ENCODE measurements around the gene KRT3.
"Not testable (repeated sequence)": the region's sequence is repeated elsewhere in the genome, so short reads cannot be mapped to it uniquely, and the experiment has no call there.

The KRT3 gene

GRCh38 chr12:52759695-52760094 is 36.2 kb downstream of the KRT3 start:
- FAIRE-seq: no peak

GRCh38 chr12:52759218-52759617 is 36.7 kb downstream of the KRT3 start:
- no peak for FAIRE-seq

- no peak for FAIRE-seq
These were observed 38.3 kb downstream of the KRT3 start for GRCh38 chr12:52757449-52758176.

GRCh38 chr12:52756281-52756960 is 39.5 kb downstream of the KRT3 start:
- FAIRE-seq: no peak

GRCh38 chr12:52755533-52755932 is 40.4 kb downstream of the KRT3 start:
- FAIRE-seq: no peak

GRCh38 chr12:52754135-52754534 is 41.8 kb downstream of the KRT3 start:
- FAIRE-seq: no peak

DNA sequence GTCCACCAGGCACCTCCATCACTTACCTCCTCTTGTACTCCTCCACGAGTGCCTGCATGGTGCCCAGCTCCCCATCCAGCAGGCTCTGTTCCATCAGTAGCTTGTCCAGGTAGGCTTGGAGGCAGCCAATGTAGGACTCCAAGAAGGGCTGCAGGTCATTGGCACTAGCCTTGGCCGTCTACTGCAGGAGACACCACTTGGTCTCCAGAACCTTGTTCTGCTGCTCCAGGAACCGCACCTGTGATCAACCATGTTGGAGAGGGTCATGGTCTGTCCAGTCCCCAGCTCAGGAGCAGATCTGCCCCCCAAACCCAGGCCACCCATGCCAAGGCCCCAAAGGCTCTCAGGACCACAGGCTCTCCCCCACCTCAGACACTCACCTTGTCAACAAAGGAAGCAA is 42.6 kb downstream of the KRT3 start:
- no peak for FAIRE-seq

DNA sequence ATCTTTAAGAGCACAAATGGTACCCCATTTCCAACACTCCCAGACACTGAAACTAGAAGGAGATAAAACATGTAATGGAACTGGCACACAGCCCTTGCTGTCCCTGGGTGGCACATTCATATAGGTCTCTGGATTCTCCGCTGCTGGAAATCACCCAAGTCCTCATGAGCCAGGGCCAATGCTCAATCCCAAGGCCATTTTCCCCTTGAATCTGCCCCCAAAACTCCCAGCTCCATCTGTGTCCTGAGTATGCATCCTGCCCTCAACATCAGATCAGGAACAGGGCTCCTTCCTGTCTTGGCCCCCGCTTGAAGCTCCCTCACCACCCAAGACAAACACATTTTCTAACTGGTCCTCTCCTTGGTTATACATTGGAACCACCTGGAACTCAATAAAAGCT is 43.4 kb downstream of the KRT3 start:
- no peak for FAIRE-seq

GRCh38 chr12:52751795-52752194 is 44.1 kb downstream of the KRT3 start:
- FAIRE-seq: no peak

DNA sequence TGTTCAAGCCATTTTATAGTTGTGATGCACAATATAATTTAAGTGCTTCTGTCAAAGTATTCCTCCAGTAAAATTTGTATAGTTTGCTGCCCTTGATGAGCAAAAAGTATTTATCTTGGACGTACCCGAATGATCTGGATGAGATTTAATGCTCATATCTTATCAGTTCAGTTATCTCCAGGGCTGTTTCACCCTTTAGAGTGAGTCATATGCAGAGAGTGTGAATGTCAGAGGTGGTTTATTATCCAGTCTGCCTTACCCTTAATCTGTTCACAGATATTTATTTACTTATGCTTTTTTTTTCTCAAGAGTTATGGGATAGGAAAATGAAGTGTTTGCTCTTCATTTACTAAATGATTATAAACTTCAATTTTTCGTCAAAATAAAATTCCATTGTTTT is 45.4 kb downstream of the KRT3 start:
- FAIRE-seq: not testable (repeated sequence)

- FAIRE-seq: no peak
These were observed 46.1 kb downstream of the KRT3 start for GRCh38 chr12:52749827-52750226.

GRCh38 chr12:52748578-52748977 is 47.3 kb downstream of the KRT3 start:
- FAIRE-seq: no peak

DNA sequence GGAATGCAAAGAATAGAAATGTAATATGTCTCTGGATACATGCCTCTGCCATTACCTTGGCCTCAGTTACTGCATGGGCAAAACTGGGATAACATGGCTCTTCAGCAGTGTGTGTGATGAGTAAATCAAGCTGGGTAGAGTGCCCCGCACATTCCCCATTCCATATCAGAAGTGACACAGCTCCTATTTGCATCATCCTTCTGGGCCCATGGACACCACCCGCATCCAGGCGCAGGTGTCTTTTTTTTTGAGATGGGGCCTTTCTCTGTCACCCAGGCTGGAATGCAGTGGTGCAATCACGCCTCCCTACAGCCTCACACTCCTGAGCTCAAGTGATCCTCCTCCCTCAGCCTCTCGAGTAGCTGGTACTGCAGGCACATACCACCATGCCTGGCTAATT is 50.4 kb downstream of the KRT3 start:
- no peak for FAIRE-seq

DNA sequence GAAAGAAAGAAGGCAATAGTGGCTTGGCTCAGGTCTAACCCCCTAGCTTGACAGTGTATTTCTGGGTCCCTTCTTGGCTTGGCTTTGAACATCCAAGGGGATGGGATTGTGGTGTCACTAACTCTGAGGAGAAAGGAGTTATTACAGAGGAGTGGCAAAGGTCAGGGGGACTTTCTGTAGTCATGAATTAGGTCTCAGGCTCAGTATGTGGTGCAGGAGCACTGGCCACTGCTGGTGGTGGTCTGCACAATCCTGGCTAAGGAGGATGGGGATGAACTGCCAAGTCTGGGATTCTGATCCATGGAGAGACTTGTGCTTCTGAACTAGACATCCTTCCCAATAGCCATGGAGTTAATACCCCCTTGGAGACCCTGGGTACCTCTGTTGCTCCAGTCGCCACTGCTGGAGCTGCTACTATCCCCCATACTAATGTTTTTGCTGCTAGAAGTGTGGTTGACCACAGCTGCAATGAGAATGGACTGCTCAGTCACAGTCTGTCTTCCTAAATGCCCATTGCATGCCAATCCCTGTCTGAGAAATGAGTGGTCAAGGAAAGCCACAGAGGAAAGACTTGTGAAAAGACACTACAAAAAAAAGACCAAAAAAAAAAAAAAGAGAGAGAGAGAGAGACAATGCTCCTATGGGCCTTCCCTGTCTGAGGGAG is 51.3 kb downstream of the KRT3 start:
- FAIRE-seq: no peak

DNA sequence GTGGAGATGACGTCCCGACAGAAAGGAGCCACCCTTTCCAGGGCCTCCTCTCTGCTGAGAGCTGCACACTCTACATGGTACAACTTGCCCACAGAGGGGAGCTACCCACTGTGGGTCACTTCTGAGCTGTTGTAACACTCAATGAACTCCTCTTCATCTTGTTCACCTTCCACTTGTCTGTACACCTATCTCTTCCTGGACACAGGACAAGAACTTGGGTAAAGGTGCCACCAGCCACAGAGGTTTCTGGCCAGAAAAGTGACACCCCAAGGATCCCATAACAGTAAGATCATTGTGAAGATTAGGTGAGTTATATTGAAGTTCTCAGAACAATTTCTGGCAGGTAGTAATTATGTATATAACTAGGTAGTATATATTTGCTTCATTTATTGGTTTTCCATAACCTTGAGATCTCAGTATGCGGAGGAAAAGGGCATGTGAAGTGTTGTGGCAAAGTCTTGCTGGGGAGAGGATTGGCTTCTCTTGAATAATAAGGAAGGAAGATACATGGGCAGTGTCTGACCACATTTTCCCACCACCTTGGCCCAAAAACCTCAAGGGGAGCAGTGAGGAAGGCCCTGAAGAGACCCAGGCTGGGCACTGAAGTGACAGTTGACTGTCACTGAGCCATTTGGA is 53.0 kb downstream of the KRT3 start:
- FAIRE-seq: no peak

GRCh38 chr12:52742196-52742580 is 53.7 kb downstream of the KRT3 start:
- FAIRE-seq: no peak

DNA sequence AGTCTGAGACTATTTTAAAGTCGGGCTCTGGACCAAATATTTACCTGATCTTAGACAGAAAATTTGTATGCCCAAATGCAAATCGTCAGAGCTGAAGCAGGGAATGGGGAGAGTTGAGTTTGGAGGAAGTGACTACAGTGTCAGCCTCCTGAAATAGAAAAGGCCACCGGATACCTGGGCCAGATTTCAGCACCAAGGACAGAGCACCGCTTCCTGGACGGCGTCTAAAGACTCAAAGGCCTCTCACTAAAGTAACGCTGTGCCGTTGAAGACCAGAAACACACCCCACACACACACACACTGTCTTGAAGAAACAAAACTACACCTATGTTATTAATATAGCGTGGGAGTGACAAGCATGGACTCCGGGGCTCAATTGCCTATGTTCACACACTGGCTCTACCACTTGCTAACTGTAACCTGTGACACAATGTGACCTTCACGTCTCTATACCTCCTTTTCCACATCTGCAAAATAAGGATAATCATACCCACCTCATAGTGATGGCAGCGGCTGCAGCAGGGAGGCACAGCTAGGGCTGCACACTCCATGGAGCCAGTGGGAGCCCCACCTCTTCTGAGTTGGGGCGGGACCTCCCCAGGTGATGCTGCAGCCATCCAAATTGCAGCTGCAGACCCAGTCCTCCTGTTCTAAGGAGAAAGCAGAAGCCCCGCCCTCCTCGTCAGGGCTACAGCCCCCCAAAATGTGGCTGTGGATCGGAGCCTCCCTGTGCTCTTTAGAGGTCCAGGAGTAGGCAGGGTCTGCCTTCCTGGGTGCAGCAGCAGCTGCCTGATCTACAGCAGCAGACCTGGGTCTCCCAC is 54.3 kb downstream of the KRT3 start:
- no peak for FAIRE-seq

- FAIRE-seq: no peak
These were observed 55.3 kb downstream of the KRT3 start for GRCh38 chr12:52740584-52740983.

DNA sequence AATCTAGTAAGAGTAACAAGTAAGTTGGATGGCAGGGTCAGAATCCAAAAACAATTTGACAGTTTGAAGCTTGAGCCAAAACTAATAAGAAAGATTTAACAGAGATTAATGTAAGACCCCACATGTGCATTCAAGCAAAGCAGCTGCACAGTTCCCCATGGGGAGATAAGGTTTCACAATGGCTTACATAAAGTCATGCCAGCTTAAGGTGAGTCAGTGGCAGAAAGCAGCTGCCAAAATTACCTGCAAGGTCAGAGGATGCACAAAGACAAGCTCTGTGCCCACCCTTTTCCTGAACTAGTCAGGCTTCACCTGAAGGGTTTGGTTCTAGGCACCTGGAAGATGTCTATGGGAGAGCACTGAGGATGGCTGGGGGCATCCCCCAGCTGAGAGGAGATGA is 56.0 kb downstream of the KRT3 start:
- FAIRE-seq: no peak
